Ovary (tissue), 3 donors: ENCODE measurements around the gene PNRC1.

Experiments used
- POLR2A ChIP-seq: fragments of 450-650 bp; IDR thresholded peaks from one replicate; pipeline ENCODE4 v1.6.1; 2017; ENCODE audit warnings: antibody characterized with exemption, mild to moderate bottlenecking, moderate library complexity
- TF ChIP-seq, protein P1 (sequence below), 3 donors: fragments of 450-650 bp in 2 of 3; fragments of 200-600 bp in 1 of 3; IDR thresholded peaks; one replicate each; pipeline versions ENCODE4 v1.5.1 to v1.8.0; 2016 to 2022; ENCODE audit warnings: antibody characterized with exemption in 3 of 3, mild to moderate bottlenecking in 1 of 3
- donor health status: DM: no; HTN: no; CAD: no.

DNA sequence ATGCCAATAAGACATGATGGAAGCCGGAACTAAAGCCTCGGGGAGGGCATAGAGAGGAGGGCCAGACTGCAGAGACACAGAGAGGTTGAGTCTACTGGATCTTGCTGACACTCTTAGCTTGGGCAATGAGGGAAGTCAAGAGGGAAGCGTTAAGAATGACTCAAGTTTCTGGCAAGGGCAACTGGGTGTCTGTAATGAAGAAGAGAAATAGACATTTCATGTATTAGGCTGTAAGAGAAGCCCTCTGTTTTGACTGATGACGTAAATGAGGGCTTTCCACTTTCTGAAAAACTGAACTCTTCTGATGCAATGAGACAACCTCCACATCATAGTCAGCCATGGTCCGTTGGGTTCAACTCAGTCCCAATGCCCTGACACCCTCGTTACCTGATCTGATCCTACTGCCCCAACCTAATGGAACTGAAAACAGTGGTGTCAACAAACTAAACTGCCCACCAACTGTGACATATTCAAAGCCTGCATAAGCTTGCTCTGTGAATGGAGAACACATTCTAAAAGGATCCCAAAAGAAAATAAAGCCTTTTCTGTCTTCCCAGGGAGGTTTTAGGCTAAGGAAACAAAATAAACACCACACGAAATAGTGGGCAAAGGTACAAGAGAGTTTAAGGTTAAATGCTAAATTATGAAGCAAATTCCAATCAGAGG, 45.8 kb upstream of the PNRC1 start:
- TF ChIP-seq, protein P1, sequence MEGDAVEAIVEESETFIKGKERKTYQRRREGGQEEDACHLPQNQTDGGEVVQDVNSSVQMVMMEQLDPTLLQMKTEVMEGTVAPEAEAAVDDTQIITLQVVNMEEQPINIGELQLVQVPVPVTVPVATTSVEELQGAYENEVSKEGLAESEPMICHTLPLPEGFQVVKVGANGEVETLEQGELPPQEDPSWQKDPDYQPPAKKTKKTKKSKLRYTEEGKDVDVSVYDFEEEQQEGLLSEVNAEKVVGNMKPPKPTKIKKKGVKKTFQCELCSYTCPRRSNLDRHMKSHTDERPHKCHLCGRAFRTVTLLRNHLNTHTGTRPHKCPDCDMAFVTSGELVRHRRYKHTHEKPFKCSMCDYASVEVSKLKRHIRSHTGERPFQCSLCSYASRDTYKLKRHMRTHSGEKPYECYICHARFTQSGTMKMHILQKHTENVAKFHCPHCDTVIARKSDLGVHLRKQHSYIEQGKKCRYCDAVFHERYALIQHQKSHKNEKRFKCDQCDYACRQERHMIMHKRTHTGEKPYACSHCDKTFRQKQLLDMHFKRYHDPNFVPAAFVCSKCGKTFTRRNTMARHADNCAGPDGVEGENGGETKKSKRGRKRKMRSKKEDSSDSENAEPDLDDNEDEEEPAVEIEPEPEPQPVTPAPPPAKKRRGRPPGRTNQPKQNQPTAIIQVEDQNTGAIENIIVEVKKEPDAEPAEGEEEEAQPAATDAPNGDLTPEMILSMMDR (IDR thresholded peaks at IDR 0.05): no peak
- TF ChIP-seq POLR2A: no peak
